NCI-H226 (cell line): ENCODE results near the gene FTCD.

Experiments
- DNase-seq: peaks from one replicate; pipeline ENCODE4 v3.0.0-alpha.2; 2015

FTCD gene

GRCh38 chr21:46131838-46132651 lies 23.3 kb downstream of the FTCD start:
- no peak for DNase-seq

GRCh38 chr21:46131588-46131837 lies 23.9 kb downstream of the FTCD start:
- no peak for DNase-seq

- no peak for DNase-seq
These were observed 24.4 kb downstream of the FTCD start for GRCh38 chr21:46130831-46131587.

GRCh38 chr21:46129846-46130651 lies 25.3 kb downstream of the FTCD start:
- DNase-seq, result no peak

GRCh38 chr21:46128933-46129571 lies 26.3 kb downstream of the FTCD start:
- no peak for DNase-seq

- DNase-seq, result no peak
These were observed 27.1 kb downstream of the FTCD start for GRCh38 chr21:46128106-46128932.

GRCh38 chr21:46127239-46128105 lies 27.9 kb downstream of the FTCD start:
- DNase-seq, result no peak

GRCh38 chr21:46126309-46127238 lies 28.8 kb downstream of the FTCD start:
- no peak for DNase-seq

- no peak for DNase-seq
These were observed 29.5 kb downstream of the FTCD start for GRCh38 chr21:46125846-46126301.

- DNase-seq, result no peak
These were observed 30.2 kb downstream of the FTCD start for GRCh38 chr21:46124926-46125845.

- no peak for DNase-seq
These were observed 31.1 kb downstream of the FTCD start for GRCh38 chr21:46124083-46124925.

GRCh38 chr21:46122758-46123683 lies 32.4 kb downstream of the FTCD start:
- DNase-seq, result no peak

- peak; percentile 78 for DNase-seq
These were observed 33.1 kb downstream of the FTCD start for GRCh38 chr21:46122237-46122671.

GRCh38 chr21:46121286-46122221 lies 33.8 kb downstream of the FTCD start:
- DNase-seq, result no peak
